HCT116 (cell line): Measurements from ENCODE around the gene ROCK2. TPM values are rescaled to one million over a fixed set of nuclear protein-coding genes. Genes with fewer than 3 reads are reported as not detected.

Experiments used
- ATAC-seq: fragments of 200-7000 bp; cut with Tn5 transposase; 2 replicates; pipeline ENCODE4 v1.9.1; 2020; ENCODE audit warnings: mild to moderate bottlenecking, moderate library complexity
- Bru-seq: library from RNA; stranded (reverse); fragments of 400-500 nt; gene quantifications from one replicate; lab custom pipeline; 2021; lab: Mats Ljungman, UMichigan
- BruChase-seq, 2 experiments: library from RNA; stranded (reverse); fragments of 400-500 nt; gene quantifications; one replicate each; lab custom pipeline; 2021; lab: Mats Ljungman, UMichigan
- BruUV-seq: library from RNA; stranded (reverse); fragments of 400-500 nt; replicated peaks from 2 replicates; lab custom pipeline; 2021; lab: Mats Ljungman, UMichigan
- CTCF ChIA-PET: fragments of 300-600 bp; sonication (Branson Sonifier 250); formaldehyde crosslinking; loops from one replicate; lab custom pipeline; 2021; ENCODE audit warnings: antibody characterized with exemption; lab: Charles Lee
- POLR2A ChIA-PET: fragments of 300-600, 350-600 bp; sonication (Branson Sonifier 250); formaldehyde crosslinking; loops from one replicate; lab custom pipeline; 2021; ENCODE audit warnings: antibody characterized with exemption; lab: Charles Lee
- RAD21 ChIA-PET, 2 experiments: fragments of 300-600 bp; sonication (Branson Sonifier 250); formaldehyde crosslinking; loops; one replicate each; lab custom pipeline; 2023; ENCODE audit warnings: low total read pairs in 2 of 2; ENCODE audit not compliant: uncharacterized antibody in 2 of 2, unreplicated experiment in 2 of 2, low non-redundant PET in 1 of 2; lab: Charles Lee
- DNase-seq: peaks from one replicate; pipeline ENCODE4 v3.0.0-alpha.2; 2010; ENCODE audit warnings: low read depth, low spot score
- H2AFZ ChIP-seq: fragments of 200-600 bp; shearing (Covaris generic), sonication (generic); 2 replicates; pipeline ENCODE4 v1.6.1; 2017; ENCODE audit warnings: low read depth, mixed run types, mixed read lengths, antibody characterized with exemption, low read length; ENCODE audit not compliant: poor library complexity, severe bottlenecking
- H3K27ac ChIP-seq: 2 replicates; pipeline ENCODE4 v1.5.1; 2012; ENCODE audit warnings: low read depth, low read length
- H3K27me3 ChIP-seq: fragments of 200-600 bp; sonication (generic); 2 replicates; pipeline ENCODE4 v1.6.1; 2016; ENCODE audit warnings: mixed run types, low read length, mixed read lengths; ENCODE audit not compliant: insufficient read depth
- H3K36me3 ChIP-seq, 2 experiments: fragments of 200-500 bp in 1 of 2; fragments of 200-600 bp in 1 of 2; sonication (Bioruptor generic) in 1 of 2; sonication (generic) in 1 of 2; 2 replicates each; pipeline versions ENCODE4 v1.5.1 to v1.6.1; 2014 to 2016; ENCODE audit warnings: low read length in 2 of 2, inconsistent platforms in 1 of 2, mixed read lengths in 1 of 2, mixed run types in 1 of 2; ENCODE audit not compliant: insufficient read depth in 2 of 2, control insufficient read depth in 1 of 2
- H3K4me1 ChIP-seq, 2 experiments: fragments of 200-600 bp in 1 of 2; sonication (generic) in 1 of 2; 2 replicates each; pipeline versions ENCODE4 v1.5.1 to v1.6.1; 2012 to 2017; ENCODE audit warnings: low read length in 2 of 2, inconsistent platforms in 1 of 2, mild to moderate bottlenecking in 1 of 2, mixed read lengths in 1 of 2, mixed run types in 1 of 2, moderate library complexity in 1 of 2; ENCODE audit not compliant: insufficient read depth in 2 of 2, control insufficient read depth in 1 of 2
- H3K4me2 ChIP-seq: fragments of 200-600 bp; sonication (generic); 2 replicates; pipeline ENCODE4 v1.6.1; 2017; ENCODE audit warnings: mixed run types, low read length, mixed read lengths
- H3K4me3 ChIP-seq, 2 experiments: fragments of 200-600 bp in 1 of 2; sonication (generic) in 1 of 2; replicated peaks in 1 of 2; 2 replicates each; pipeline ENCODE4 v1.5.1; 2011 to 2016; ENCODE audit warnings: low read length in 2 of 2, control low read depth in 1 of 2, low read depth in 1 of 2, mild to moderate bottlenecking in 1 of 2, mixed read lengths in 1 of 2, mixed run types in 1 of 2
- H3K79me2 ChIP-seq: fragments of 200-600 bp; sonication (generic); 2 replicates; pipeline ENCODE4 v1.6.1; 2017; ENCODE audit warnings: mild to moderate bottlenecking, mixed run types, low read length, moderate library complexity, mixed read lengths; ENCODE audit not compliant: insufficient read depth
- H3K9ac ChIP-seq: fragments of 200-600 bp; sonication (generic); 2 replicates; pipeline ENCODE4 v1.6.1; 2016; ENCODE audit warnings: low read length, mixed read lengths
- H3K9me2 ChIP-seq: fragments of 200-600 bp; sonication (generic), shearing (Covaris generic); 2 replicates; pipeline ENCODE4 v1.6.1; 2017; ENCODE audit warnings: mixed run types, mild to moderate bottlenecking, moderate library complexity; ENCODE audit not compliant: insufficient read depth
- H3K9me3 ChIP-seq, 2 experiments: fragments of 200-500 bp in 1 of 2; fragments of 200-600 bp in 1 of 2; sonication (Bioruptor generic) in 1 of 2; sonication (generic) in 1 of 2; 2 replicates each; pipeline ENCODE4 v1.6.1; 2014 to 2017; ENCODE audit warnings: low read length in 2 of 2, mixed read lengths in 2 of 2, inconsistent platforms in 1 of 2, low read depth in 1 of 2, mild to moderate bottlenecking in 1 of 2, mixed run types in 1 of 2, moderate library complexity in 1 of 2; ENCODE audit not compliant: control insufficient read depth in 1 of 2, insufficient read depth in 1 of 2
- H4K20me1 ChIP-seq: fragments of 200-600 bp; sonication (generic), shearing (Covaris generic); 2 replicates; pipeline ENCODE4 v1.6.1; 2017; ENCODE audit warnings: mixed run types, mild to moderate bottlenecking, moderate library complexity; ENCODE audit not compliant: insufficient read depth
- POLR2A ChIP-seq: IDR thresholded peaks from 2 replicates; pipeline ENCODE4 v1.7.0; 2011; ENCODE audit warnings: borderline replicate concordance; ENCODE audit not compliant: insufficient read depth, insufficient read length; ENCODE audit errors: extremely low read depth
- POLR2AphosphoS5 ChIP-seq: IDR thresholded peaks from 2 replicates; pipeline ENCODE4 v1.6.1; 2011; ENCODE audit warnings: mild to moderate bottlenecking, low read depth, low read length, moderate library complexity
- RAD21 ChIP-seq: IDR thresholded peaks from 2 replicates; pipeline ENCODE4 v1.6.1; 2012; ENCODE audit warnings: low read depth, mild to moderate bottlenecking
- SIN3A ChIP-seq: IDR thresholded peaks from 2 replicates; pipeline ENCODE4 v1.6.1; 2012; ENCODE audit warnings: low read depth
- ZFX ChIP-seq: fragments of 450-650 bp; IDR thresholded peaks from 2 replicates; pipeline ENCODE4 v1.6.1; 2017
- intact Hi-C: fragments of 100-400 bp; cut with micrococcal nuclease; formaldehyde crosslinking; loops from 2 replicates; pipeline ENCODE4 v1.10.0; 2022
- long read RNA-seq: library from polyadenylated mRNA; unstranded; transcript quantifications from one replicate; pipeline ENCODE4 v2.0.0, GENCODE V29; 2021; ENCODE audit not compliant: unreplicated experiment
- polyA plus RNA-seq: library from polyadenylated mRNA; unstranded; fragments of >200 nt; gene quantifications from 2 replicates; pipeline ENCODE4 v1.2.1, GENCODE V29; 2012; ENCODE audit warnings: missing spikeins
- total RNA-seq: library from RNA; stranded (reverse); gene quantifications from one replicate; pipeline ENCODE4 v1.2.1, GENCODE V29; 2021; ENCODE audit not compliant: unreplicated experiment
- TF ChIP-seq, protein P1 (sequence below): IDR thresholded peaks from 2 replicates; pipeline ENCODE4 v1.6.1; 2011; ENCODE audit warnings: mild to moderate bottlenecking, low read length, moderate library complexity; ENCODE audit not compliant: insufficient replicate concordance; ENCODE audit errors: extremely low read depth

The ROCK2 gene
- total RNA-seq = 48.0 TPM
- 5.7 and 9.4 TPM in 2 replicates for polyA plus RNA-seq
- percentile 90 among the genes with signal in this experiment for Bru-seq, nascent RNA
- percentile 89 among the genes with signal in this experiment for BruChase-seq, experiment 1, labeled RNA remaining after a 6-hour chase
- BruChase-seq, experiment 2, labeled RNA remaining after a 2-hour chase = percentile 83 among the genes with signal in this experiment
- long read RNA-seq, full-length matches to known transcripts = 10 of 133 reads
- long read RNA-seq, partial matches to known transcripts = 112 of 133 reads
- long read RNA-seq, other reads (novel, unspliced or antisense) = 11 of 133 reads

DNA sequence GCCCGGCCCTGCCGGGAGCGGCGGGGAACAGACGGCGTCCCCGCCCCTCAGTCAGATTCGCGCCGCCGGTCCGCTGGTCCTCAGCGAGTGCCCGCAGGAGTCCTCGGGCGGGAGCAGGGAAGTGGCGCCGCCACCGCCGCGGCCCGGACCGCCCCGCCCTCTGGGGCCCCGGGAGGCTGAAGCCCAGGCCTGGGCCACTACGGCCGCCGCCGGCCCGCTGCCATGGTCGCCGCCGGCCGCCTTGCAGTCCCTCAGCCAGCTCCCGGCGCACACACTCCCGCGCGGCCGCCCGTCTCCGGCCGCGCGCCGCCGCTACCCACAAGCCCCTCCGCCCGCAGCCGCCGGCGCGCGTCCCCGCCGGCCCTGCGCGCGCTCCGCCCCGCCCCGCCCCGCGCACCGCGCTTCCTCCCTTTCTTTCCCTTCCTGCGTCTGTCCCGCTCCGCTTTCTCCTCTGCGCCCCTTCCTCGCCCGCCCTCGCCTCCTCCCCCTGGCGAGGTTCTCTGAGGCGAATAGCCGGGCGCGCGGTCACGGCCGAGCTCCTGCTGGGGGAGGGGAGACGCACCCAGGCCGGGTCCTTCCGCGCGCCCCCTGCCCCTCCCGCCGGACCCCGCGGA is at the start of gene ROCK2:
ROCK2 (minus strand) TSS at position 295 of the 614 bp plus-strand sequence. CDS start 500 bp downstream, outside the sequence.
- RAD21 ChIA-PET = interaction anchor here (0.7 to 2.0 kb wide), 4 partner anchors 30 to 212 kb away, joined by 3 to 7 read pairs (median 4); a partner anchor contains a TSS
- Histone ChIP-seq H3K4me1 (peaks cover 48 to 54% of the 10 kb centered on the region in 2 experiments), H3K9me3 (no peaks in the 10 kb centered on the region), H3K9me2 (no peaks in the 10 kb centered on the region), H3K27ac (peak within 1 kb of the TSS; percentile 95), H3K4me3 (peak within 1 kb of the TSS; percentile 81 to 92), H3K4me2 (peak within 1 kb of the TSS; percentile 92), H2AFZ (no peak within 1 kb of the TSS), H3K9ac (peak within 1 kb of the TSS; percentile 85), H3K36me3 (no peaks in the 10 kb centered on the region), H3K79me2 (peaks cover 46% of the 10 kb centered on the region), H4K20me1 (peaks cover 18% of the 10 kb centered on the region; the same call in 1 of the 2 replicates), H3K27me3 (no peaks in the 10 kb centered on the region)
- CTCF ChIA-PET = interaction anchor here (1.0 kb wide), 1 partner anchor 13 kb away, joined by 3 read pairs; no protein-coding TSS in a partner anchor
- DNase-seq (peak; percentile 53), ATAC-seq (peak; percentile 73)
- TF ChIP-seq RAD21 (no peak), ZFX (peak; percentile 65), POLR2A (peak; percentile 61), SIN3A (peak; percentile 5; the same call in 1 of the 2 replicates), POLR2AphosphoS5 (peak; percentile 87)
- TF ChIP-seq, protein P1, sequence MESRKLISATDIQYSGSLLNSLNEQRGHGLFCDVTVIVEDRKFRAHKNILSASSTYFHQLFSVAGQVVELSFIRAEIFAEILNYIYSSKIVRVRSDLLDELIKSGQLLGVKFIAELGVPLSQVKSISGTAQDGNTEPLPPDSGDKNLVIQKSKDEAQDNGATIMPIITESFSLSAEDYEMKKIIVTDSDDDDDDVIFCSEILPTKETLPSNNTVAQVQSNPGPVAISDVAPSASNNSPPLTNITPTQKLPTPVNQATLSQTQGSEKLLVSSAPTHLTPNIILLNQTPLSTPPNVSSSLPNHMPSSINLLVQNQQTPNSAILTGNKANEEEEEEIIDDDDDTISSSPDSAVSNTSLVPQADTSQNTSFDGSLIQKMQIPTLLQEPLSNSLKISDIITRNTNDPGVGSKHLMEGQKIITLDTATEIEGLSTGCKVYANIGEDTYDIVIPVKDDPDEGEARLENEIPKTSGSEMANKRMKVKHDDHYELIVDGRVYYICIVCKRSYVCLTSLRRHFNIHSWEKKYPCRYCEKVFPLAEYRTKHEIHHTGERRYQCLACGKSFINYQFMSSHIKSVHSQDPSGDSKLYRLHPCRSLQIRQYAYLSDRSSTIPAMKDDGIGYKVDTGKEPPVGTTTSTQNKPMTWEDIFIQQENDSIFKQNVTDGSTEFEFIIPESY = no peak
- intact Hi-C loops = loop anchor here (2.0 kb wide), 1 partner anchor 212 kb away; a partner anchor contains a TSS
- POLR2A ChIA-PET = interaction anchor here (0.6 kb wide), 1 partner anchor 75 kb away, joined by 3 read pairs; no protein-coding TSS in a partner anchor
- no TSS peak for BruUV-seq
